Activated T-helper 2 cell treated with anti-CD3 and anti-CD28 coated beads, Interferon-gamma antibody, Interleukin-2, Interleukin-4, amounts not matched to agents 10 μg/mL and 5 μg/mL and 100 μg/mL, durations not matched to agents 14 hours and 24 hours and 36 hours (primary cell): ENCODE data around the gene XNDC1N. TPM values are rescaled to one million over a fixed set of nuclear protein-coding genes. Genes with fewer than 3 reads are reported as not detected.

Source experiments
- DNase-seq: peaks from one replicate; pipeline ENCODE4 v3.0.0; 2021; ENCODE audit warnings: low spot score
- H3K27ac Mint-ChIP-seq: one replicate; pipeline ENCODE4 v1.8.0; 2021; ENCODE audit warnings: mixed read lengths
- H3K27me3 Mint-ChIP-seq: one replicate; pipeline ENCODE4 v1.8.0; 2021; ENCODE audit warnings: low read depth, mixed read lengths
- H3K36me3 Mint-ChIP-seq: one replicate; pipeline ENCODE4 v1.8.0; 2021; ENCODE audit warnings: low read depth, mixed read lengths
- H3K4me1 Mint-ChIP-seq: one replicate; pipeline ENCODE4 v1.8.0; 2021; ENCODE audit warnings: low read depth, mixed read lengths
- H3K4me3 Mint-ChIP-seq: one replicate; pipeline ENCODE4 v1.8.0; 2021; ENCODE audit warnings: low read depth, mild to moderate bottlenecking, moderate library complexity, mixed read lengths
- H3K9me3 Mint-ChIP-seq: one replicate; pipeline ENCODE4 v1.8.0; 2021; ENCODE audit warnings: mixed read lengths
- intact Hi-C: fragments of 100-400 bp; cut with micrococcal nuclease; formaldehyde crosslinking; loops from one replicate; pipeline ENCODE4 v1.15.1; 2023
- total RNA-seq: library from RNA; stranded (reverse); gene quantifications from 2 replicates; pipeline ENCODE4 v1.2.3, GENCODE V29; 2022

Gene XNDC1N
- total RNA-seq, 1 donor from 2014 or later = 14.7 TPM

GRCh38 chr11:71948314-71949027, 20.1 kb upstream of the XNDC1N start:
- Mint-ChIP-seq H3K27me3 (no peaks in the 10 kb centered on the region), H3K4me3 (no peak overlapping the region), H3K9me3 (no peaks in the 10 kb centered on the region), H3K4me1 (peaks cover 17% of the 10 kb centered on the region), H3K27ac (no peak overlapping the region), H3K36me3 (peaks cover 21% of the 10 kb centered on the region)
- intact Hi-C loops = no loop called here
- no peak for DNase-seq

- no peak for DNase-seq
- peak overlapping the region; percentile 10 for H3K27ac Mint-ChIP-seq
- H3K4me3 Mint-ChIP-seq = no peak overlapping the region
- peaks cover 21% of the 10 kb centered on the region for H3K36me3 Mint-ChIP-seq
- H3K27me3 Mint-ChIP-seq = no peaks in the 10 kb centered on the region
- H3K4me1 Mint-ChIP-seq = peaks cover 17% of the 10 kb centered on the region
- intact Hi-C loops = loop anchor here (2.0 kb wide), 1 partner anchor 15 kb away; no protein-coding TSS in a partner anchor
- no peaks in the 10 kb centered on the region for H3K9me3 Mint-ChIP-seq
Observed at GRCh38 chr11:71947498-71947897, 19.1 kb upstream of the XNDC1N start.

DNA sequence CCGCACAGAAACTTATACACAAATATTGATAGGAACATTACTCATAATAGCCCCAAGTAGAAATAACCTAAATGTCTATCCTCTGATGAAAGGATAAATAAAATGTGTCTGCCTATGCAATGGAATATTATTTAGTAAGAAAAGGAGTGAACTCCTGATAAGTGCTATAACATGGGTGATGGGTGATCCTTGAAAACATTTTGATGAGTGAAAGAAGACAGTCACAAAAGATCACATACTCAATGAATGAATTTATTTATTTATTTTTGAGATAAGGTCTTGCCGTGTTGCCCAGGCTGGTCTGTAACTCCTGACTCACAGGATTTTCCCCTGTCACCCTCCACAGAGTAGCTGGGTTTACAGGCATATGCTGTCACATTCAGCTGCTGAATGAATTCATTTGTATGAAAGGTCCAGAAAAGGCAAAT, 17.8 kb upstream of the XNDC1N start:
- Mint-ChIP-seq H3K27ac (peak overlapping the region; percentile 75), H3K4me3 (no peak overlapping the region), H3K27me3 (no peaks in the 10 kb centered on the region), H3K4me1 (peaks cover 17% of the 10 kb centered on the region), H3K36me3 (peaks cover 21% of the 10 kb centered on the region), H3K9me3 (no peaks in the 10 kb centered on the region)
- intact Hi-C loops = loop anchor here (1.0 to 2.0 kb wide), 2 partner anchors 15 to 17 kb away; no protein-coding TSS in a partner anchor
- no peak for DNase-seq

DNA sequence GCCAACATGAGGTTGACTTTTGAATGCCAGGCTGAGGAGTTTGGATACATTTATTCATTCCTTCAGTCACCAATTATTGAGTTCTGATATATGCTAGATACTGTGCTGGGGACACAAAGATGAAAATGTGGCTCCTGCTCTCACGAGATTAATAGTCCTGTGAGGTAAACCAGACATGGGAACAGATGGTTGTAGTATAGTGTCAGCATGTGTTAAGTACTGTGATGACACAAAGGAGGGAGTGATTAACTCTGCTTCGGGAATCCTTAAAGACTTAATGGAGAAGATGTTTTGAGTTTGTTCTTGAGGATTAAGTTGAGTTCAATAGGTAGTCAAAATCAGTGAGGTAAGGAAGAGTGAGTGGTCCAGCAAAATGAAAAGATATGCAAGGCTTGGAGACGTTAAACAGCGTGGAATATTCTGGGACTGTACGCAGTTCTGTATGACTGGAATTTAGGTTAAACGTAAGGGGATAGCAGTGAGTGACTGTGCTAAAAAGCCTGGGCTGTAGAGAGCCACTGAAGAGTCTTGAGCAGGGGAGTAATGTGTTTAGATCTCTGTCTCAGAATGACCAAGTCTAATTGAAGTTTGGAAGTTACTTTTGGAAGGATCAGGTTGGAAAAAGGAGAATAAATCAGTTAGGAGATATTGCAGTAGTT, 12.3 kb upstream of the XNDC1N start:
- Mint-ChIP-seq H3K27ac (no peak overlapping the region), H3K36me3 (peaks cover 20% of the 10 kb centered on the region)
- DNase-seq = no peak

GRCh38 chr11:71937826-71938225, 9.4 kb upstream of the XNDC1N start:
- H3K9me3 Mint-ChIP-seq = no peaks in the 10 kb centered on the region
- no peaks in the 10 kb centered on the region for H3K27me3 Mint-ChIP-seq
- H3K4me1 Mint-ChIP-seq = peaks cover 19% of the 10 kb centered on the region
- no peak overlapping the region for H3K27ac Mint-ChIP-seq
- intact Hi-C loops = no loop called here
- no peak overlapping the region for H3K4me3 Mint-ChIP-seq
- H3K36me3 Mint-ChIP-seq = peaks cover 17% of the 10 kb centered on the region
- no peak for DNase-seq

More for the DNA sequence above, 12.3 kb upstream of the XNDC1N start:
- Mint-ChIP-seq H3K27me3 (no peaks in the 10 kb centered on the region), H3K4me3 (no peak overlapping the region), H3K9me3 (no peaks in the 10 kb centered on the region), H3K4me1 (peaks cover 4% of the 10 kb centered on the region)
- intact Hi-C loops = no loop called here

DNA sequence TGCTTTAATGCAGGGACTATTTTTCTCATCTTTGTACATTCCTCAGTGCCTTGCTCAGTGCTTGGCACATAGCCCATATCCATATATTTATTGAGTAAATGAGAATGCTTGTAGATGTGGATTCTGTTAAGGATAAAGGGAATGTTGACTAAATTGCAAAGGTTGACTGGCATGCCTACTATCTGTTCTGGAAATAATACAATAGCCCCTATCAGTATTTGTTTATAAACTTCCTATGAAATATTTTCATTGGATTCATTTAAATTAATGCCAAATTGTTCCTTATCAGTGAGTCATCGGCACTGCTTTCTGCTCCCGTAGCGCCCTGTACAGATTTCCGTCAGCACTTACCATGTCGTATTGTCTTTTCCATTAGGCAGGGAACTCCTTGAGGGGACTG, 8.4 kb upstream of the XNDC1N start:
- intact Hi-C loops = no loop called here
- H3K27me3 Mint-ChIP-seq = no peaks in the 10 kb centered on the region
- peaks cover 17% of the 10 kb centered on the region for H3K36me3 Mint-ChIP-seq
- H3K9me3 Mint-ChIP-seq = no peaks in the 10 kb centered on the region
- H3K27ac Mint-ChIP-seq = no peak overlapping the region
- H3K4me1 Mint-ChIP-seq = peaks cover 23% of the 10 kb centered on the region
- DNase-seq = no peak
- no peak overlapping the region for H3K4me3 Mint-ChIP-seq

- no peak for DNase-seq
- Mint-ChIP-seq H3K4me1 (peaks cover 36% of the 10 kb centered on the region), H3K27ac (no peak overlapping the region), H3K27me3 (no peaks in the 10 kb centered on the region), H3K36me3 (peaks cover 17% of the 10 kb centered on the region), H3K4me3 (no peak overlapping the region), H3K9me3 (no peaks in the 10 kb centered on the region)
- intact Hi-C loops = no loop called here
Observed at GRCh38 chr11:71935338-71935925, 7.0 kb upstream of the XNDC1N start.

GRCh38 chr11:71934213-71934612, 5.8 kb upstream of the XNDC1N start:
- intact Hi-C loops = no loop called here
- H3K4me3 Mint-ChIP-seq = no peak overlapping the region
- H3K27me3 Mint-ChIP-seq = no peaks in the 10 kb centered on the region
- no peak for DNase-seq
- H3K27ac Mint-ChIP-seq = peak overlapping the region; percentile 12
- peaks cover 47% of the 10 kb centered on the region for H3K4me1 Mint-ChIP-seq
- H3K36me3 Mint-ChIP-seq = peaks cover 18% of the 10 kb centered on the region
- no peaks in the 10 kb centered on the region for H3K9me3 Mint-ChIP-seq

- H3K9me3 Mint-ChIP-seq = no peaks in the 10 kb centered on the region
- no peak for DNase-seq
- H3K27me3 Mint-ChIP-seq = no peaks in the 10 kb centered on the region
- peaks cover 14% of the 10 kb centered on the region for H3K36me3 Mint-ChIP-seq
- no peak overlapping the region for H3K27ac Mint-ChIP-seq
- H3K4me1 Mint-ChIP-seq = peaks cover 47% of the 10 kb centered on the region
- intact Hi-C loops = no loop called here
- H3K4me3 Mint-ChIP-seq = no peak overlapping the region
Observed at GRCh38 chr11:71933141-71933933, 4.9 kb upstream of the XNDC1N start.

GRCh38 chr11:71931245-71931602, 2.8 kb upstream of the XNDC1N start:
- no peak for DNase-seq
- H3K4me1 Mint-ChIP-seq = peaks cover 43% of the 10 kb centered on the region
- peak overlapping the region; percentile 91 for H3K4me3 Mint-ChIP-seq
- no peaks in the 10 kb centered on the region for H3K9me3 Mint-ChIP-seq
- intact Hi-C loops = loop anchor here (1.0 kb wide), 1 partner anchor 15 kb away; no protein-coding TSS in a partner anchor
- H3K36me3 Mint-ChIP-seq = peaks cover 10% of the 10 kb centered on the region
- peak overlapping the region; percentile 56 for H3K27ac Mint-ChIP-seq
- no peaks in the 10 kb centered on the region for H3K27me3 Mint-ChIP-seq

GRCh38 chr11:71930556-71931244, 2.3 kb upstream of the XNDC1N start:
- peak overlapping the region; percentile 29 for H3K27ac Mint-ChIP-seq
- no peak for DNase-seq
- intact Hi-C loops = loop anchor here (1.0 kb wide), 1 partner anchor 16 kb away; no protein-coding TSS in a partner anchor

GRCh38 chr11:71929491-71929890, 1.1 kb upstream of the XNDC1N start:
- no peaks in the 10 kb centered on the region for H3K9me3 Mint-ChIP-seq
- no peak for DNase-seq
- H3K4me1 Mint-ChIP-seq = peaks cover 38% of the 10 kb centered on the region
- peaks cover 18% of the 10 kb centered on the region for H3K36me3 Mint-ChIP-seq
- no peaks in the 10 kb centered on the region for H3K27me3 Mint-ChIP-seq
- H3K4me3 Mint-ChIP-seq = peak overlapping the region; percentile 91
- peak overlapping the region; percentile 99 for H3K27ac Mint-ChIP-seq
- intact Hi-C loops = loop anchor here (2.0 kb wide), 1 partner anchor 151 kb away; the partner anchor contains the start of genes LRRC51 and NUMA1

More at GRCh38 chr11:71930556-71931244, 2.3 kb upstream of the XNDC1N start:
- H3K4me1 Mint-ChIP-seq = peaks cover 43% of the 10 kb centered on the region
- H3K27me3 Mint-ChIP-seq = no peaks in the 10 kb centered on the region
- H3K36me3 Mint-ChIP-seq = peaks cover 10% of the 10 kb centered on the region
- peak overlapping the region; percentile 91 for H3K4me3 Mint-ChIP-seq
- H3K9me3 Mint-ChIP-seq = no peaks in the 10 kb centered on the region
